Neuronal stem cell (in vitro differentiated cells): ENCODE results near the gene IDUA.

ENCODE experiments used
- DNase-seq: peaks from one replicate; pipeline ENCODE4 v3.0.0-alpha.2; 2013; ENCODE audit warnings: low spot score
- H2AFZ ChIP-seq: one replicate; pipeline ENCODE4 v1.6.1; 2013; ENCODE audit warnings: mild to moderate bottlenecking, low read length, inconsistent platforms
- H2AK5ac ChIP-seq: 2 replicates; pipeline ENCODE4 v1.6.1; 2013; ENCODE audit warnings: low read depth, mild to moderate bottlenecking, inconsistent platforms, low read length, moderate library complexity, mixed read lengths
- H2BK120ac ChIP-seq: 2 replicates; pipeline ENCODE4 v1.6.1; 2013; ENCODE audit warnings: low read depth, mild to moderate bottlenecking, inconsistent platforms, low read length, moderate library complexity, mixed read lengths
- H2BK12ac ChIP-seq: one replicate; pipeline ENCODE4 v1.6.1; 2013; ENCODE audit warnings: low read length, inconsistent platforms
- H2BK15ac ChIP-seq: 2 replicates; pipeline ENCODE4 v1.6.1; 2013; ENCODE audit warnings: mild to moderate bottlenecking, low read length, inconsistent platforms, mixed read lengths
- H2BK5ac ChIP-seq: one replicate; pipeline ENCODE4 v1.6.1; 2013; ENCODE audit warnings: inconsistent platforms, mild to moderate bottlenecking, low read length, moderate library complexity
- H3K14ac ChIP-seq: one replicate; pipeline ENCODE4 v1.6.1; 2013; ENCODE audit warnings: low read length, inconsistent platforms
- H3K18ac ChIP-seq: 2 replicates; pipeline ENCODE4 v1.6.1; 2013; ENCODE audit warnings: low read length, inconsistent platforms
- H3K23ac ChIP-seq: 2 replicates; pipeline ENCODE4 v1.6.1; 2013; ENCODE audit warnings: low read depth, mild to moderate bottlenecking, mixed read lengths, low read length, inconsistent platforms; ENCODE audit not compliant: poor library complexity
- H3K27ac ChIP-seq: replicated peaks from 3 replicates; pipeline ENCODE4 v1.5.1; 2013; ENCODE audit warnings: low read length, inconsistent platforms
- H3K27me3 ChIP-seq, 3 experiments: 2 replicates each; pipeline ENCODE4 v1.6.1; 2013; ENCODE audit warnings: low read length in 3 of 3, mild to moderate bottlenecking in 2 of 3, inconsistent platforms in 1 of 3, low read depth in 1 of 3, mixed read lengths in 1 of 3, moderate library complexity in 1 of 3; ENCODE audit not compliant: control insufficient read depth in 3 of 3, insufficient read depth in 3 of 3
- H3K36me3 ChIP-seq, 2 donors: replicated peaks in 1 of 2; 2 replicates each; pipeline ENCODE4 v1.6.1; 2013; ENCODE audit warnings: low read length in 2 of 2; ENCODE audit not compliant: control insufficient read depth in 2 of 2, insufficient read depth in 2 of 2
- H3K4ac ChIP-seq: 2 replicates; pipeline ENCODE4 v1.6.1; 2013; ENCODE audit warnings: inconsistent platforms, mild to moderate bottlenecking, low read length, moderate library complexity
- H3K4me1 ChIP-seq, 2 donors: 1 replicate in 1 of 2; 2 replicates in 1 of 2; pipeline ENCODE4 v1.6.1; 2013; ENCODE audit warnings: low read length in 2 of 2, low read depth in 1 of 2; ENCODE audit not compliant: control insufficient read depth in 2 of 2, insufficient read depth in 1 of 2
- H3K4me2 ChIP-seq: one replicate; pipeline ENCODE4 v1.6.1; 2013; ENCODE audit warnings: mild to moderate bottlenecking, low read length, inconsistent platforms; ENCODE audit not compliant: insufficient read depth, poor library complexity, severe bottlenecking
- H3K4me3 ChIP-seq, 2 donors: 2 replicates each; pipeline ENCODE4 v1.5.1; 2013; ENCODE audit warnings: low read length in 2 of 2, mild to moderate bottlenecking in 2 of 2, inconsistent platforms in 1 of 2, moderate library complexity in 1 of 2
- H3K79me1 ChIP-seq: one replicate; pipeline ENCODE4 v1.6.1; 2013; ENCODE audit warnings: low read depth, mild to moderate bottlenecking, inconsistent platforms, low read length, moderate library complexity
- H3K9ac ChIP-seq: one replicate; pipeline ENCODE4 v1.6.1; 2013; ENCODE audit warnings: mild to moderate bottlenecking, low read depth, low read length, inconsistent platforms; ENCODE audit not compliant: poor library complexity
- H3K9me3 ChIP-seq, 2 donors: replicated peaks in 1 of 2; 2 replicates each; pipeline versions ENCODE3 to v1.6.1; 2013; ENCODE audit warnings: low read length in 2 of 2, mild to moderate bottlenecking in 2 of 2, inconsistent platforms in 1 of 2, low read depth in 1 of 2, mixed read lengths in 1 of 2, moderate library complexity in 1 of 2; ENCODE audit not compliant: control insufficient read depth in 2 of 2, insufficient read depth in 1 of 2
- H4K8ac ChIP-seq: one replicate; pipeline ENCODE4 v1.6.1; 2013; ENCODE audit warnings: low read depth, mild to moderate bottlenecking, inconsistent platforms, low read length, moderate library complexity
- H4K91ac ChIP-seq: one replicate; pipeline ENCODE4 v1.6.1; 2013; ENCODE audit warnings: low read length, low read depth, mild to moderate bottlenecking, inconsistent platforms; ENCODE audit not compliant: poor library complexity
- WGBS, 2 donors: extraction: QIAGEN DNeasy Blood & Tissue Kit; methylation state at CpG; one replicate each; pipeline ENCODE4 v1.1.7; 2013; ENCODE audit warnings: missing lambda C conversion rate in 2 of 2, mixed read lengths in 1 of 2; ENCODE audit not compliant: insufficient read length in 2 of 2, insufficient replicate concordance in 1 of 2; ENCODE audit errors: extremely low coverage in 2 of 2; 5-methylcytosine and 5-hydroxymethylcytosine counted together

The IDUA gene

DNA sequence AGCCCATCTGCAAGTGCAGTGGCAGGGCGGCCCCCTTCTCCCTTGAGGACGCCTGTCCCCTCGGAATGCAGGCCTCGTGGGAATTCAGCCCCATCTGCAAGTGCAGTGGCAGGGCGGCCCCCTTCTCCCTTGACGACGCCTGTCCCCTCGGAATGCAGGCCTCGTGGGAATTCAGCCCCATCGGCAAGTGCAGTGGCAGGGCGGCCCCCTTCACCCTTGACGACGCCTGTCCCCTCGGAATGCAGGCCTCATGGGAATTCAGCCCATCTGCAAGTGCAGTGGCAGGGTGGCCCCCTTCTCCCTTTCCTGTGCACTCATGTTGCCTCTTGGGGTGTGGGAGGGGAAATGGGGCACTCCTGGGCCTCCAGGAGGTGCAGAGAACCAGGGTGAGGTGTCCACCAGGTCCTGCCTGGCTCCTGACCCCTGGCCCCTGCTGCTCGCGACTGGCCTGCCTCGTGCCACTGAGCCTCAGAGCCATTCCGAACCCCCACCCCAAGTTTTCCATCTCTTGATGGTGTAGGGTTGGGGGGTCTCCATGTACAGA lies 13.1 kb downstream of the IDUA start:
- peaks cover 2% of the 10 kb centered on the region for H3K79me1 ChIP-seq

DNA sequence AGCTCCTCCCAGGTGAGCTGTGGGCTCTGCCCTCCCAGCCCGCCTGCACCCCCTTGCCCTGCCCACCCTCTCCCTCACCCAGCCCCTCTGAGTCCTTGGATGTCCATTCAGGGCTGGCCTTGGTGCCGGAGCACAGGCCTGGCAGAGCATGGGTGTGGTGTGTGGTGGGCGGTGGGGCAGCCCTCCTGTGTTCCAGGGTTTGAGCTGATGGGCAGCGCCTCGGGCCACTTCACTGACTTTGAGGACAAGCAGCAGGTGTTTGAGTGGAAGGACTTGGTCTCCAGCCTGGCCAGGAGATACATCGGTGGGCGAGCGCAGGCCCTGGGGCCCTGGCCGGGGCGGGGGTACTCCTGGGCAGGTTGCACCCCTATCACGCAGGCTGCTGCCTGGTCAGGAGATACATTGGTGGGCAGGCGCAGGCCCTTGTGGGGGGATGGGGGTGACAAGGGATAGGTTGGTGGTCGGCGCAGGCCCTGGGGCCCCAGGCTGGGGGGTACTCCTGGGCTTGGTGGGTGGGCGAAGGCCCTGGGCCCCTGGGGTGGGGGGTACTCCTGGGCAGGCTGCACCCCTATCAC lies 13.9 kb downstream of the IDUA start:
- peak overlapping the region; percentile 89 for H3K23ac ChIP-seq
- H2BK5ac ChIP-seq: peak overlapping the region; percentile 53
- no peak overlapping the region for H2BK12ac ChIP-seq
- H3K4me2 ChIP-seq: no peak overlapping the region
- H2AK5ac ChIP-seq: peak overlapping the region; percentile 75
- no peak overlapping the region for H4K8ac ChIP-seq
- H3K4me3 ChIP-seq: peak overlapping the region in 1 of 2 donors; percentile 51
- peaks cover 2% of the 10 kb centered on the region for H3K79me1 ChIP-seq
- H3K18ac ChIP-seq: no peak overlapping the region
- H2BK15ac ChIP-seq: no peak overlapping the region
- no peak overlapping the region for H3K4ac ChIP-seq
- H2AFZ ChIP-seq: no peak overlapping the region
- no peaks in the 10 kb centered on the region for H3K36me3 ChIP-seq
- H3K4me1 ChIP-seq: peaks cover 9% of the 10 kb centered on the region in 2 donors
- DNase-seq: no peak
- no peak overlapping the region for H3K9ac ChIP-seq
- H3K27me3 ChIP-seq: peaks cover 30 to 89% (median 88%) of the 10 kb centered on the region in 3 experiments
- WGBS, 2 donors: no CpG with 5 or more reads among the region's 15 CpGs
- H4K91ac ChIP-seq: no peak overlapping the region
- no peak overlapping the region for H3K27ac ChIP-seq
- peaks cover 6% of the 10 kb centered on the region in 2 donors for H3K9me3 ChIP-seq
- H2BK120ac ChIP-seq: no peak overlapping the region
- no peak overlapping the region for H3K14ac ChIP-seq

More for the DNA sequence above, 13.1 kb downstream of the IDUA start:
- H2AFZ ChIP-seq: no peak overlapping the region
- H3K4me3 ChIP-seq: no peak overlapping the region
- no peak overlapping the region for H2BK15ac ChIP-seq
- peak overlapping the region; percentile 44 for H3K9ac ChIP-seq
- H2BK5ac ChIP-seq: no peak overlapping the region
- peaks cover 2 to 6% of the 10 kb centered on the region in 2 donors for H3K9me3 ChIP-seq
- no peak overlapping the region for H4K8ac ChIP-seq
- H3K4me1 ChIP-seq: peaks cover 9% of the 10 kb centered on the region in 2 donors
- peak overlapping the region; percentile 56 for H3K14ac ChIP-seq
- peak overlapping the region; percentile 75 for H2AK5ac ChIP-seq
- no peak overlapping the region for H3K4me2 ChIP-seq
- H3K4ac ChIP-seq: peak overlapping the region; percentile 66
- no peak for DNase-seq
- H2BK120ac ChIP-seq: no peak overlapping the region
- H3K27me3 ChIP-seq: peaks cover 30 to 88% (median 81%) of the 10 kb centered on the region in 3 experiments
- H3K27ac ChIP-seq: no peak overlapping the region
- peak overlapping the region; percentile 85 for H3K23ac ChIP-seq
- no peaks in the 10 kb centered on the region for H3K36me3 ChIP-seq
- H2BK12ac ChIP-seq: no peak overlapping the region
- WGBS, 2 donors: no CpG with 5 or more reads among the region's 18 CpGs
- no peak overlapping the region for H4K91ac ChIP-seq
- peak overlapping the region; percentile 48 for H3K18ac ChIP-seq

DNA sequence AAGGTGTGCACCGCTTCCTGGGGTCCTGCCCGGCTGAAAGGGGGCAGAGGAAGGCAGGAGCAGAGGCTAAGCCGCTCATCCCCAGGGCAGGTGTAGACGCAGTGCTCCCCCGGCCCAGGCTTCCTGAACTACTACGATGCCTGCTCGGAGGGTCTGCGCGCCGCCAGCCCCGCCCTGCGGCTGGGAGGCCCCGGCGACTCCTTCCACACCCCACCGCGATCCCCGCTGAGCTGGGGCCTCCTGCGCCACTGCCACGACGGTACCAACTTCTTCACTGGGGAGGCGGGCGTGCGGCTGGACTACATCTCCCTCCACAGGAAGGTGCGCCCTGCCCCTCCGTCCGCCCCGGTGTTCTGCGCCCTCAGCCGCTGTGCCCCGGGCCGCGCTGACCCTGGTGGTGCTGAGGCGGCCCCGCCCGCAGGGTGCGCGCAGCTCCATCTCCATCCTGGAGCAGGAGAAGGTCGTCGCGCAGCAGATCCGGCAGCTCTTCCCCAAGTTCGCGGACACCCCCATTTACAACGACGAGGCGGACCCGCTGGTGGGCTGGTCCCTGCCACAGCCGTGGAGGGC lies 14.8 kb downstream of the IDUA start:
- DNase-seq: no peak
- Histone ChIP-seq H3K4me1 (peaks cover 8 to 9% of the 10 kb centered on the region in 2 donors), H3K4me2 (peak overlapping the region; percentile 13), H2BK15ac (peak overlapping the region; percentile 92), H3K4me3 (peak overlapping the region in 1 of 2 donors; percentile 43), H2AFZ (no peak overlapping the region), H3K9ac (no peak overlapping the region), H3K27ac (no peak overlapping the region), H4K91ac (no peak overlapping the region), H2AK5ac (peak overlapping the region; percentile 92), H3K9me3 (peaks cover 6% of the 10 kb centered on the region in 2 donors), H3K27me3 (peaks cover 29 to 86% (median 82%) of the 10 kb centered on the region in 3 experiments), H2BK12ac (no peak overlapping the region), H3K14ac (peak overlapping the region; percentile 82), H2BK120ac (no peak overlapping the region), H3K79me1 (peaks cover 1% of the 10 kb centered on the region), H3K18ac (peak overlapping the region; percentile 76), H4K8ac (no peak overlapping the region), H3K36me3 (no peaks in the 10 kb centered on the region), H3K23ac (peak overlapping the region; percentile 95), H2BK5ac (peak overlapping the region; percentile 24), H3K4ac (peak overlapping the region; percentile 37)
- WGBS, 2 donors: no CpG with 5 or more reads among the region's 48 CpGs

DNA sequence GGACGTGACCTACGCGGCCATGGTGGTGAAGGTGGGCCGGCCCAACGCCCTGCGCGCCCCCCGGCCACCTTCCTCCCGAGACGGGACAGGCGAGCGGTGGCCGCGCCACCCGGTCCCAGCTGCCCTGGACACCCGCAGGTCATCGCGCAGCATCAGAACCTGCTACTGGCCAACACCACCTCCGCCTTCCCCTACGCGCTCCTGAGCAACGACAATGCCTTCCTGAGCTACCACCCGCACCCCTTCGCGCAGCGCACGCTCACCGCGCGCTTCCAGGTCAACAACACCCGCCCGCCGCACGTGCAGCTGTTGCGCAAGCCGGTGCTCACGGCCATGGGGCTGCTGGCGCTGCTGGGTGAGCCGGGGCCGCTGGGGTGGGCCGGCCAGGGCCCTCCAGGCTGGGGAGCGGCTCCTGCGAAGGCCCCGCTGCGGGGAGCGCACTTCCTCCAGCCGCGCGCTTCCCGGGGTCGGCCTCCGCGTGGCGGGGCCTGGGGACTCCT lies 15.3 kb downstream of the IDUA start:
- H2BK120ac ChIP-seq: no peak overlapping the region
- H2AK5ac ChIP-seq: peak overlapping the region; percentile 70
- no peaks in the 10 kb centered on the region for H3K79me1 ChIP-seq
- H3K36me3 ChIP-seq: no peaks in the 10 kb centered on the region
- peaks cover 28 to 86% (median 82%) of the 10 kb centered on the region in 3 experiments for H3K27me3 ChIP-seq
- peaks cover 6% of the 10 kb centered on the region in 2 donors for H3K9me3 ChIP-seq
- no CpG with 5 or more reads among the region's 54 CpGs for WGBS, 2 donors
- no peak for DNase-seq
- H3K23ac ChIP-seq: peak overlapping the region; percentile 95
- H4K91ac ChIP-seq: no peak overlapping the region
- peak overlapping the region; percentile 92 for H2BK15ac ChIP-seq
- H4K8ac ChIP-seq: peak overlapping the region; percentile 92
- peak overlapping the region; percentile 39 for H2BK5ac ChIP-seq
- H3K27ac ChIP-seq: no peak overlapping the region
- peak overlapping the region in 1 of 2 donors; percentile 49 for H3K4me3 ChIP-seq
- no peak overlapping the region for H3K4ac ChIP-seq
- H2AFZ ChIP-seq: no peak overlapping the region
- peaks cover 7 to 9% of the 10 kb centered on the region in 2 donors for H3K4me1 ChIP-seq
- H3K9ac ChIP-seq: no peak overlapping the region
- no peak overlapping the region for H2BK12ac ChIP-seq
- H3K14ac ChIP-seq: peak overlapping the region; percentile 82
- peak overlapping the region; percentile 45 for H3K4me2 ChIP-seq
- peak overlapping the region; percentile 90 for H3K18ac ChIP-seq
